SK-N-MC (cell line): ENCODE measurements around the gene SHROOM1.
"Not testable (repeated sequence)": the region's sequence is repeated elsewhere in the genome, so short reads cannot be mapped to it uniquely, and the experiment has no call there.

Source experiments
- DNase-seq: peaks from one replicate; pipeline ENCODE4 v3.0.0-alpha.2; 2011; ENCODE audit warnings: low read depth, low spot score
- H3K27ac ChIP-seq: fragments of 200-600 bp; sonication (generic); 2 replicates; pipeline ENCODE4 v1.5.1; 2016; ENCODE audit warnings: mixed run types
- H3K36me3 ChIP-seq: fragments of 200-600 bp; sonication (generic); 2 replicates; pipeline ENCODE4 v1.6.1; 2017; ENCODE audit warnings: antibody characterized with exemption, low read length, mixed read lengths; ENCODE audit not compliant: insufficient read depth
- H3K4me3 ChIP-seq: fragments of 200-600 bp; sonication (generic); 2 replicates; pipeline ENCODE4 v1.5.1; 2016
- H3K9ac ChIP-seq: fragments of 200-600 bp; sonication (generic); 2 replicates; pipeline ENCODE4 v1.8.0; 2017; ENCODE audit warnings: mixed run types, mixed read lengths; ENCODE audit not compliant: insufficient read length
- H3K9me3 ChIP-seq: fragments of 200-600 bp; sonication (generic); 2 replicates; pipeline ENCODE4 v1.6.1; 2017; ENCODE audit warnings: low read depth, mild to moderate bottlenecking, antibody characterized with exemption, low read length, moderate library complexity, mixed read lengths
- EZH2 ChIP-seq: fragments of 200-600 bp; sonication (generic); IDR thresholded peaks from one replicate; pipeline ENCODE4 v1.6.1; 2017; ENCODE audit warnings: antibody characterized with exemption
- FOXP2 ChIP-seq: optimal IDR thresholded peaks from 2 replicates; pipeline ENCODE3; 2011; ENCODE audit warnings: mild to moderate bottlenecking, moderate library complexity; ENCODE audit not compliant: insufficient read depth; ENCODE audit errors: extremely low read length, control extremely low read depth
- POLR2AphosphoS5 ChIP-seq: IDR thresholded peaks from 2 replicates; pipeline ENCODE4 v1.6.1; 2012; ENCODE audit warnings: mild to moderate bottlenecking, low read depth, low read length, borderline replicate concordance

The SHROOM1 gene

DNA sequence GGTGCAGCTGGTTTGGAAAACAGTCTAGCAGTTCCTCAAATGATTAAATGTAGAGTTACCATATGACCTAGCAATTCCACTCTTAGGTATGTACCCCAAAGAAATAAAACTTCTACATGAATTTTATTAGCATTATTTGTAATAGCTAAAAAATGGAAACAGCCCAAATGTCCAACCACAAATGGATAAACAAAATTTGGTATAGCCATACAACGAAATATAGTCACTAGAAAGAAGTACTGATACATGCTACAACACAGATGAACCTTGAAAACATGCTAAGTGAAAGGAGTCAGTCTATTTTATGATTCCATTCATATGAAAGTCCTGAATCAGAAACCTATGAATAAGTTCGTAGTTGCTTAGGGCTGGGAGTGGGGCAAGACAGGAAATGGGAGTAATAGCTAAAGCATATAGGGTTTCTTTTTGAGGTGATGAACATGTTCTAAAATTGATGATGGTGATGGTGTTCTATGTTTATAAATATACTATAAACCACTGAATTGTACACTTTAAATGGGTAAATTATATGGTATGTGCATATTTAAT lies 29.5 kb upstream of the SHROOM1 start:
- DNase-seq = no peak
- no peaks in the 10 kb centered on the region for H3K36me3 ChIP-seq
- H3K9ac ChIP-seq = no peak overlapping the region
- H3K4me3 ChIP-seq = no peak overlapping the region
- H3K27ac ChIP-seq = no peak overlapping the region
- no peaks in the 10 kb centered on the region for H3K9me3 ChIP-seq
- TF ChIP-seq EZH2 (no peak), POLR2AphosphoS5 (no peak), FOXP2 (no peak)

DNA sequence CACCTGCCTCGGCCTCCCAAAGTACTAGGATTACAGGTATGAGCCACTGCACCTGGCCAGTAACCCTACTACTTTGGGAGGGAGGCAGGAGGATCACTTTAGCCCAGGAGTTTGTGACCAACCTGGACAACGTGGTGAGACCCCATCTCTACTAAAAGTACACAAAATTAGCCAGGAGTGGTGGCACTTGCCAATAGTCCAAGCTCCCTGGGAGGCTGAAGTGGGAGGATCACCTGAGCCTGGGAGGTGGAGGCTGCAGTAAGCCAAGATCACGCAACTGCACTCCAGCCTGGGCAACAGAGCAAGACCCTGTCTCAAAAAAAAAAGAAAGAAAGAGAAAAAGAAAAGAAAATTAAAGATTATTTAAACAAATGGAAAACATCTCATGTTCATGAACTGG lies 25.6 kb upstream of the SHROOM1 start:
- Histone ChIP-seq H3K9me3 (no peaks in the 10 kb centered on the region), H3K9ac (no peak overlapping the region)
- TF ChIP-seq EZH2 = no peak
- no peak for TF ChIP-seq FOXP2
- no peak for TF ChIP-seq POLR2AphosphoS5

GRCh38 chr5:132854992-132855391 lies 24.5 kb upstream of the SHROOM1 start:
- not testable (repeated sequence) for H3K9ac ChIP-seq, DNase-seq, H3K9me3 ChIP-seq, H3K36me3 ChIP-seq, H3K27ac ChIP-seq, H3K4me3 ChIP-seq

More for the DNA sequence above, 25.6 kb upstream of the SHROOM1 start:
- Histone ChIP-seq H3K27ac (no peak overlapping the region), H3K36me3 (no peaks in the 10 kb centered on the region), H3K4me3 (no peak overlapping the region)
- no peak for DNase-seq

- H3K9me3 ChIP-seq = no peaks in the 10 kb centered on the region
- TF ChIP-seq EZH2 (no peak), POLR2AphosphoS5 (no peak), FOXP2 (no peak)
- no peak overlapping the region for H3K4me3 ChIP-seq
- no peak overlapping the region for H3K27ac ChIP-seq
- H3K36me3 ChIP-seq = no peaks in the 10 kb centered on the region
- no peak for DNase-seq
- H3K9ac ChIP-seq = no peak overlapping the region
Observed at GRCh38 chr5:132854301-132854700, 23.9 kb upstream of the SHROOM1 start.

- H3K4me3 ChIP-seq = no peak overlapping the region
- no peak for TF ChIP-seq EZH2
- no peak for TF ChIP-seq FOXP2
- no peak for TF ChIP-seq POLR2AphosphoS5
- H3K9me3 ChIP-seq = no peaks in the 10 kb centered on the region
- H3K27ac ChIP-seq = no peak overlapping the region
- DNase-seq = no peak
- no peak overlapping the region for H3K9ac ChIP-seq
- no peaks in the 10 kb centered on the region for H3K36me3 ChIP-seq
Observed at GRCh38 chr5:132853790-132854189, 23.3 kb upstream of the SHROOM1 start.

GRCh38 chr5:132853323-132853722 lies 22.9 kb upstream of the SHROOM1 start:
- Histone ChIP-seq H3K9ac (no peak overlapping the region), H3K4me3 (no peak overlapping the region), H3K36me3 (no peaks in the 10 kb centered on the region), H3K9me3 (no peaks in the 10 kb centered on the region), H3K27ac (no peak overlapping the region)
- TF ChIP-seq EZH2 (no peak), POLR2AphosphoS5 (no peak), FOXP2 (no peak)
- no peak for DNase-seq

DNA sequence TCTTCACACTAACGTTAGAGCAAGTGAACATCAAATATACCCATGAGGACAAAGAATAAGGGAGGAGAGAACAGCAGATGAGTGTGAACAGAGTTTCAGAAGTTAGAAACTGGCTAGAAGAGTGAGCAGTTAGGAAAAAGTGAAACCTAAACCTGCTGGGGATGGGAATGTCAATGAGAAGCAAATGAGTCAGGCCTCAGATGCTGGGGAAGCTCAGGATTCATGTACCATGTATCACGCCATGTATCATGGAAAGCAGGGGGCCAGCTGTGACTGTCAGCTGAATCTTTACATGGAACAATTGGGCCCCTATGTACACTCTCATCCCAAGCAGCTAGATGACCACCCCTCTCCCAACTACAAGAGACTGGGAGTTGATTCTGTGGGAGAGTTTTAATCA lies 19.6 kb upstream of the SHROOM1 start:
- Histone ChIP-seq H3K27ac (no peak overlapping the region), H3K9me3 (no peaks in the 10 kb centered on the region), H3K36me3 (no peaks in the 10 kb centered on the region), H3K4me3 (no peak overlapping the region), H3K9ac (no peak overlapping the region)
- DNase-seq = no peak
- TF ChIP-seq POLR2AphosphoS5 (no peak), EZH2 (no peak), FOXP2 (no peak)

DNA sequence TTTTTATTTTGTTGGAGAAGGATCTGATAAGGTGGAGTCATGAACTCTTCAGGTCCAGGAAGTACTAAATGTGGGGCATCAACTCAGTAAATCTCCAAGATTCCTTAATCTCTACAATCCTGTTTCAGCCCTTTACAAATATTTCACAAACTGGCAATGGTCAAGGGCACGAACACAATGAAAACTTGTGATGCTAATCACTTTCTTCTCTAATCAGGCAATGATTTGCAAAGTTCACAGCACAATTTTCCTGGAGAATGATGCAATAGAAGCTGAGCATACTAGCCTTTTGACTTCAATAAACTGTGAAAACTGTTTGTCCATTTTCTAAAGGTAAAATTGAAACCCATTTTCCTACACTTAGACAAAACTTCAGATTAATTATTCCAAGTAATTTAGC lies 18.9 kb upstream of the SHROOM1 start:
- Histone ChIP-seq H3K27ac (no peak overlapping the region), H3K36me3 (no peaks in the 10 kb centered on the region), H3K9ac (no peak overlapping the region), H3K4me3 (no peak overlapping the region), H3K9me3 (no peaks in the 10 kb centered on the region)
- TF ChIP-seq FOXP2 = no peak
- no peak for TF ChIP-seq EZH2
- TF ChIP-seq POLR2AphosphoS5 = no peak
- DNase-seq = no peak

DNA sequence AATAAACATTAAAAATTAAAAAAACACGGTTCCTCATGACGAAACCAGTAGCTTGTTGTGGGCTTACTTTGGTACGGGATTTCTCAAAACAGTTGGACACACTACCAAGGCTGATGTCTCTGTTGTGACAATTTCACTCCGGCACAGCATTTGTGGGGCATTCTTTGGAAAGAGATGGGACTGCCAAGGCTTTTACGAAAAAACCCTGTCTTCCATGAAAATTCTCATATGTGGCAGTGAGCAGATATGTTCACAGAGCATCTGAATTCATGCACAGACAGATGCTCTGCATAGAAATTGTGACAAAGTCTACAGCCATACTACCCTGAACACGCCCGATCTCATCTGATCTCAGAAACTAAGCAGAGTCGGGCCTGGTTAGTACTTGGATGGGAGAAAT lies 17.8 kb upstream of the SHROOM1 start:
- Histone ChIP-seq H3K36me3 (no peaks in the 10 kb centered on the region), H3K9ac (no peak overlapping the region), H3K27ac (no peak overlapping the region), H3K4me3 (no peak overlapping the region), H3K9me3 (no peaks in the 10 kb centered on the region)
- DNase-seq = no peak
- TF ChIP-seq FOXP2 (no peak), POLR2AphosphoS5 (no peak), EZH2 (no peak)
